SK-N-SH (cell line): ENCODE measurements around the gene SNX17.

Experiments
- CHD2 ChIP-seq: fragments of 150-350 bp; IDR thresholded peaks from 2 replicates; pipeline ENCODE4 v1.6.1; 2018; ENCODE audit warnings: low read length; ENCODE audit not compliant: partially characterized antibody
- ELF1 ChIP-seq: IDR thresholded peaks from 2 replicates; pipeline ENCODE4 v1.4.0; 2012
- EP300 ChIP-seq, 2 experiments: IDR thresholded peaks; 2 replicates each; pipeline versions ENCODE4 v1.4.0 to v1.6.1; 2012; ENCODE audit warnings: borderline replicate concordance in 1 of 2, low read depth in 1 of 2, low read length in 1 of 2
- FOXJ3 ChIP-seq: sonication (generic); formaldehyde crosslinking; IDR thresholded peaks from 2 replicates; pipeline ENCODE4 v1.5.1; 2020; ENCODE audit warnings: mild to moderate bottlenecking, missing genetic modification reagents
- GABPA ChIP-seq: IDR thresholded peaks from 2 replicates; pipeline ENCODE4 v1.4.0; 2012; ENCODE audit warnings: low read depth, mild to moderate bottlenecking
- GATA2 ChIP-seq: sonication (generic); formaldehyde crosslinking; IDR thresholded peaks from 2 replicates; pipeline ENCODE4 v1.5.0; 2020; ENCODE audit warnings: mild to moderate bottlenecking, missing genetic modification reagents
- MXI1 ChIP-seq: IDR thresholded peaks from 2 replicates; pipeline ENCODE4 v1.6.1; 2012; ENCODE audit warnings: mild to moderate bottlenecking, low read depth, low read length, improper control_type of control experiment
- RAD21 ChIP-seq: IDR thresholded peaks from 2 replicates; pipeline ENCODE4 v1.6.1; 2012; ENCODE audit warnings: mild to moderate bottlenecking, low read length
- TAF1 ChIP-seq: IDR thresholded peaks from 2 replicates; pipeline ENCODE4 v1.6.1; 2012; ENCODE audit warnings: low read depth, mild to moderate bottlenecking, low read length, moderate library complexity, borderline replicate concordance
- YY1 ChIP-seq: IDR thresholded peaks from 2 replicates; pipeline ENCODE4 v1.4.0; 2012; ENCODE audit warnings: low read depth, mild to moderate bottlenecking
- TF ChIP-seq, protein P1 (sequence below): fragments of 200-600 bp; sonication (generic); IDR thresholded peaks from 2 replicates; pipeline ENCODE4 v1.6.1; 2017; ENCODE audit warnings: antibody characterized with exemption, mild to moderate bottlenecking, moderate library complexity
- TF ChIP-seq, protein P2 (sequence below): IDR thresholded peaks from 2 replicates; pipeline ENCODE4 v1.4.0; 2012; ENCODE audit warnings: low read depth
- TF ChIP-seq, protein P3 (sequence below): fragments of 150-350 bp; IDR thresholded peaks from 2 replicates; pipeline ENCODE4 v1.6.1; 2017; ENCODE audit warnings: antibody characterized with exemption, low read length, low read depth, borderline replicate concordance
- TF ChIP-seq, protein P4 (sequence below): fragments of 150-350 bp; IDR thresholded peaks from 2 replicates; pipeline ENCODE4 v1.6.1; 2016; ENCODE audit warnings: mild to moderate bottlenecking, low read depth, low read length

DNA sequence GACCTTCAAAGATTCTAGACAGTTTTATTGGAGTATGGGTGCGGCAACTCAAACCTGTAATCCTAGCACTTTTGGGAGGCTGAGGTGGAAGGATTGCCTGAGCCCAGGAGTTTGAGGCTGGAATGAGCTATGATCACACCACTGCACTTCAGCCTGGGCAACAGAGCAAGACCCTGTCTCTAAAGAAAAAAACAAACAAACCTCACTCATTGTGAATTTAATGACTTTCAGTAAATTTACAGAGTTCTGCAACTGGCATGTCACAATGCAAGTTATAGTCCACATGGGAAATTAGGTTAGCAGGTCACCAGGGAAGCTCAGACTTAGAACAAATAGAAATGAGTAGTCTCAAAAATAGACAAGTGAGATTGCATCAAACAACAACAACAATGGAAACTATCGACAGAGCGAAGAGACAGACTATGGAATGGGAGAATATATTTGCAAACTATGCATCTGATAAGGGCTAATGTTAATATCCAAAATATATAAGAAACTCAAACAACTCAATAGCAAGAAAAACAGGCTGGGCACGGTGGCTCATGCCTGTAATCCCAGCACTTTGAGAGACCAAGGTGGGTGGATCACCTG, 51.3 kb downstream of the SNX17 start:
- TF ChIP-seq, protein P1, sequence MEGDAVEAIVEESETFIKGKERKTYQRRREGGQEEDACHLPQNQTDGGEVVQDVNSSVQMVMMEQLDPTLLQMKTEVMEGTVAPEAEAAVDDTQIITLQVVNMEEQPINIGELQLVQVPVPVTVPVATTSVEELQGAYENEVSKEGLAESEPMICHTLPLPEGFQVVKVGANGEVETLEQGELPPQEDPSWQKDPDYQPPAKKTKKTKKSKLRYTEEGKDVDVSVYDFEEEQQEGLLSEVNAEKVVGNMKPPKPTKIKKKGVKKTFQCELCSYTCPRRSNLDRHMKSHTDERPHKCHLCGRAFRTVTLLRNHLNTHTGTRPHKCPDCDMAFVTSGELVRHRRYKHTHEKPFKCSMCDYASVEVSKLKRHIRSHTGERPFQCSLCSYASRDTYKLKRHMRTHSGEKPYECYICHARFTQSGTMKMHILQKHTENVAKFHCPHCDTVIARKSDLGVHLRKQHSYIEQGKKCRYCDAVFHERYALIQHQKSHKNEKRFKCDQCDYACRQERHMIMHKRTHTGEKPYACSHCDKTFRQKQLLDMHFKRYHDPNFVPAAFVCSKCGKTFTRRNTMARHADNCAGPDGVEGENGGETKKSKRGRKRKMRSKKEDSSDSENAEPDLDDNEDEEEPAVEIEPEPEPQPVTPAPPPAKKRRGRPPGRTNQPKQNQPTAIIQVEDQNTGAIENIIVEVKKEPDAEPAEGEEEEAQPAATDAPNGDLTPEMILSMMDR: no peak
- TF ChIP-seq MXI1 (no peak), GATA2 (CRISPR knock-in tag) (no peak), EP300 (IDR thresholded peaks at IDR 0.05; ENCODE audit: borderline replicate concordance in 1 of 2, low read depth in 1 of 2, low read length in 1 of 2) (no peak), FOXJ3 (no peak), TAF1 (no peak), YY1 (no peak), ELF1 (no peak), GABPA (no peak), CHD2 (no peak), RAD21 (no peak)
- TF ChIP-seq, protein P2, sequence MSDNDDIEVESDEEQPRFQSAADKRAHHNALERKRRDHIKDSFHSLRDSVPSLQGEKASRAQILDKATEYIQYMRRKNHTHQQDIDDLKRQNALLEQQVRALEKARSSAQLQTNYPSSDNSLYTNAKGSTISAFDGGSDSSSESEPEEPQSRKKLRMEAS: no peak
- TF ChIP-seq, protein P3, sequence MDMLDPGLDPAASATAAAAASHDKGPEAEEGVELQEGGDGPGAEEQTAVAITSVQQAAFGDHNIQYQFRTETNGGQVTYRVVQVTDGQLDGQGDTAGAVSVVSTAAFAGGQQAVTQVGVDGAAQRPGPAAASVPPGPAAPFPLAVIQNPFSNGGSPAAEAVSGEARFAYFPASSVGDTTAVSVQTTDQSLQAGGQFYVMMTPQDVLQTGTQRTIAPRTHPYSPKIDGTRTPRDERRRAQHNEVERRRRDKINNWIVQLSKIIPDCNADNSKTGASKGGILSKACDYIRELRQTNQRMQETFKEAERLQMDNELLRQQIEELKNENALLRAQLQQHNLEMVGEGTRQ: no peak
- TF ChIP-seq, protein P4, sequence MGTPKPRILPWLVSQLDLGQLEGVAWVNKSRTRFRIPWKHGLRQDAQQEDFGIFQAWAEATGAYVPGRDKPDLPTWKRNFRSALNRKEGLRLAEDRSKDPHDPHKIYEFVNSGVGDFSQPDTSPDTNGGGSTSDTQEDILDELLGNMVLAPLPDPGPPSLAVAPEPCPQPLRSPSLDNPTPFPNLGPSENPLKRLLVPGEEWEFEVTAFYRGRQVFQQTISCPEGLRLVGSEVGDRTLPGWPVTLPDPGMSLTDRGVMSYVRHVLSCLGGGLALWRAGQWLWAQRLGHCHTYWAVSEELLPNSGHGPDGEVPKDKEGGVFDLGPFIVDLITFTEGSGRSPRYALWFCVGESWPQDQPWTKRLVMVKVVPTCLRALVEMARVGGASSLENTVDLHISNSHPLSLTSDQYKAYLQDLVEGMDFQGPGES: no peak
